Measurements from ENCODE around the gene CFAP57. TPM values are rescaled to one million over a fixed set of nuclear protein-coding genes. Genes with fewer than 3 reads are reported as not detected.

Gene CFAP57
- total RNA-seq, 1 donor from 2014 or later, result 4.8 TPM

DNA sequence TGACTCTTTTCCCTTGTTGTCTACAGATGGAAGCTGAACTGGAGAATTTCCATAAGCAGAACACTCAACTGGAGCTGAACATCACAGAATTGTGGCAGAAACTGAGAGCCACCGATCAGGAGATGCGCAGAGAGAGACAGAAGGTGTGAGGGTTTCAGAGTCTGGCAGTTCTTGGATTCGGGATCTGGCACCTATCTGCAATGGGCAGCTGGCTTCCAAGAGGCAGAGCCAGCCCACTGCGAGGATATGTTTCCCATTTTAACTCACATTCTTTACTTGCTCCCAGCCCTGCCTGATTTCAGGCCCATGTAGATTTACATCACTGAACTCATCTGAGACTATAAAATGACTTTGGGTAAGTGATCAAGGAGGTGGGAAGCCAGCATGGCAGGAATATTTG lies 60.4 kb downstream of the CFAP57 start:
- no peak overlapping the region for H3K4me3 ChIP-seq (ENCODE audit: low read depth, low read length)
- H3K36me3 ChIP-seq (ENCODE audit: control insufficient read depth, insufficient read depth, low read length), result no peaks in the 10 kb centered on the region
- H3K27me3 ChIP-seq (ENCODE audit: control insufficient read depth, insufficient read depth, low read length), result peaks cover 2% of the 10 kb centered on the region
- TF ChIP-seq, protein P1, sequence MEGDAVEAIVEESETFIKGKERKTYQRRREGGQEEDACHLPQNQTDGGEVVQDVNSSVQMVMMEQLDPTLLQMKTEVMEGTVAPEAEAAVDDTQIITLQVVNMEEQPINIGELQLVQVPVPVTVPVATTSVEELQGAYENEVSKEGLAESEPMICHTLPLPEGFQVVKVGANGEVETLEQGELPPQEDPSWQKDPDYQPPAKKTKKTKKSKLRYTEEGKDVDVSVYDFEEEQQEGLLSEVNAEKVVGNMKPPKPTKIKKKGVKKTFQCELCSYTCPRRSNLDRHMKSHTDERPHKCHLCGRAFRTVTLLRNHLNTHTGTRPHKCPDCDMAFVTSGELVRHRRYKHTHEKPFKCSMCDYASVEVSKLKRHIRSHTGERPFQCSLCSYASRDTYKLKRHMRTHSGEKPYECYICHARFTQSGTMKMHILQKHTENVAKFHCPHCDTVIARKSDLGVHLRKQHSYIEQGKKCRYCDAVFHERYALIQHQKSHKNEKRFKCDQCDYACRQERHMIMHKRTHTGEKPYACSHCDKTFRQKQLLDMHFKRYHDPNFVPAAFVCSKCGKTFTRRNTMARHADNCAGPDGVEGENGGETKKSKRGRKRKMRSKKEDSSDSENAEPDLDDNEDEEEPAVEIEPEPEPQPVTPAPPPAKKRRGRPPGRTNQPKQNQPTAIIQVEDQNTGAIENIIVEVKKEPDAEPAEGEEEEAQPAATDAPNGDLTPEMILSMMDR (IDR thresholded peaks at IDR 0.05; ENCODE audit: insufficient read depth, low read length, poor library complexity, severe bottlenecking), result no peak
- no peak for DNase-seq (ENCODE audit: low read depth)

DNA sequence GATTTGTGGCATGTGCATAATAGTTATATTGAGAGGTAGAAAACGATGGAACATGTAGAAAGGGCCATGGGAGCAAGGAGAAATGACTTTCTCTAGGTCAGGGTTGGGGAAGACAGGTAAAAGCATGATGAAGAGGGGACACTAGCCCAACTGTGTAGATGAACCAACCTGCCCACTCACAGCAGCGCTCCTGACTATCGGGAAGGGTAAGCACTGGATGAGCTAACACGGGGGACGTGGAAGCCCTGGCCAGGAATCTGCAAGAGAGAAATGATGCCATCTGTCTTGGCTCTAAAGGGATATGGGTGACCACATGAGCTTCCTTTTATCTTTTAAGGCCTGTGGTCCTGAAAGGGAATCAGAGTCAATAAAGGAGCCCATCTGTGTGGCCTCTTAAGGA lies 61.5 kb downstream of the CFAP57 start:
- TF ChIP-seq, protein P1 (IDR thresholded peaks at IDR 0.05; ENCODE audit: insufficient read depth, low read length, poor library complexity, severe bottlenecking), result no peak
- Histone ChIP-seq H3K36me3 (ENCODE audit: control insufficient read depth, insufficient read depth, low read length) (no peaks in the 10 kb centered on the region), H3K27me3 (ENCODE audit: control insufficient read depth, insufficient read depth, low read length) (peaks cover 2% of the 10 kb centered on the region), H3K4me3 (ENCODE audit: low read depth, low read length) (no peak overlapping the region)
- DNase-seq (ENCODE audit: low read depth), result no peak

DNA sequence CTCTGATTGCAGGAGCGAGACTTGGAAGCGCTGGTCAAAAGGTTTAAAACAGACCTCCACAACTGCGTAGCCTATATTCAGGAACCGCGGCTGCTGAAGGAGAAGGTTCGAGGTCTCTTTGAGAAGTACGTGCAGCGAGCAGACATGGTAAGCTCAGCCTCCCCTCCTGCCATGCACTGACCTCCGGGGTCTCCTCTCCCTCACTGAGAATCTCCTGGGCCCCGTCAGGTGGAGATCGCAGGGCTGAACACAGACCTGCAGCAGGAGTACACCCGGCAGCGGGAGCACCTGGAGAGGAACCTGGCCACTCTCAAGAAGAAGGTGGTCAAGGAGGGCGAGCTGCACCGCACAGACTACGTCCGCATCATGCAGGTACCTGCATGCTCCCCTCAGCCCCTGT lies 62.1 kb downstream of the CFAP57 start:
- Histone ChIP-seq H3K36me3 (ENCODE audit: control insufficient read depth, insufficient read depth, low read length) (no peaks in the 10 kb centered on the region), H3K4me3 (ENCODE audit: low read depth, low read length) (no peak overlapping the region), H3K27me3 (ENCODE audit: control insufficient read depth, insufficient read depth, low read length) (peaks cover 2% of the 10 kb centered on the region)
- DNase-seq (ENCODE audit: low read depth), result no peak
- TF ChIP-seq, protein P1 (IDR thresholded peaks at IDR 0.05; ENCODE audit: insufficient read depth, low read length, poor library complexity, severe bottlenecking), result no peak

DNA sequence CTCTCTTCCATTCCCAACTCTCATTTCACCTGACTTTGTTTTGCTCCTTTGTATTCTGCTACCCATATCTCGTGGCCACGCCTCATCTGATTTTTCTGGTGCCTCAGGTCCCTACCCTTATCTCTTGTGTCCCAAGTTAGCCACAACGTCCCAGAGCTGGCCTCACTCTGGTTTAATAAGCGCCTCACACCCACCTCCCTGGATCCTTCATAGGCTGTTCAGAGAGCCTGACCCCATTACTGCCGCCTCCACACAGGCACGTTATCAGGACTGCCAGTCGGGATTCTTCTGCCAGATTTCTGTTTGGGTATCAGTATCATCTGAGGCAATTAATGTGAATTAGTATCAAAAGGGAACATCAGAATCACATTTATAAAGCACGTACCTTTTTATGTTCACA lies 62.9 kb downstream of the CFAP57 start:
- Histone ChIP-seq H3K4me3 (ENCODE audit: low read depth, low read length) (no peak overlapping the region), H3K27me3 (ENCODE audit: control insufficient read depth, insufficient read depth, low read length) (peaks cover 2% of the 10 kb centered on the region), H3K36me3 (ENCODE audit: control insufficient read depth, insufficient read depth, low read length) (no peaks in the 10 kb centered on the region)
- DNase-seq (ENCODE audit: low read depth), result no peak
- TF ChIP-seq, protein P1 (IDR thresholded peaks at IDR 0.05; ENCODE audit: insufficient read depth, low read length, poor library complexity, severe bottlenecking), result no peak

DNA sequence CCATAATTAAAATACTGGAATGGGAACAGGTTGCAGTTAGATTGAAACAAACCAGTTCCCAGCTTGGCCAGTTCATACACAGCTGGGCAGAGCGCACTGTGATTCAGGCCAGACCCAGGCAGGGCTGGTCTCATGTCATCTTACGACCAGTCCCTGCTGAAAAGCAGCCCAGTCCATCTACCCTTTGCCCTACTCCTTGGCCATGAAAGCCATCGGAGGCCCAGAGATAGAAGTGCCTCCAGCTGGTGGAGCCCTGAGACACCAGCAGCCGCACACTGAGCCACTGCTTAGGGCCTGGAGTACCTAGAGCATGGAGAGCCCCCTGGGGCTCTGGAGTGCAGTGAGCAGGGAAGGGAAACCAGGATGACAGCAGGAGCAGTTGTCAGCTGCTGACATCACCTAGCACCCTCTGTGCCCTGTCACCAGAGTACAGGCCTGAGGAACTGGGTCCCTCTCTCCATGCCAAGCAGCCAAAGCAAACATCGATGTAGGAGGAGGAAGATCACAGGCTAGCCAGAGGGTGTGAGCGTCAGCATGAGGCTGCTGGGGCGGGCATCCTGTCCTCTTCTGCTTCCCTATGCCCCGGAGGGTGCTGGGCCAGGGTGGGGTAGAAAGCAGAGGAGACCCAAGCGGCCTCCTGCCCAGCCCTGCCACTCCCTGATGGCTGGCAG lies 63.5 kb downstream of the CFAP57 start:
- TF ChIP-seq, protein P1 (IDR thresholded peaks at IDR 0.05; ENCODE audit: insufficient read depth, low read length, poor library complexity, severe bottlenecking), result no peak
- no peak for DNase-seq (ENCODE audit: low read depth)

DNA sequence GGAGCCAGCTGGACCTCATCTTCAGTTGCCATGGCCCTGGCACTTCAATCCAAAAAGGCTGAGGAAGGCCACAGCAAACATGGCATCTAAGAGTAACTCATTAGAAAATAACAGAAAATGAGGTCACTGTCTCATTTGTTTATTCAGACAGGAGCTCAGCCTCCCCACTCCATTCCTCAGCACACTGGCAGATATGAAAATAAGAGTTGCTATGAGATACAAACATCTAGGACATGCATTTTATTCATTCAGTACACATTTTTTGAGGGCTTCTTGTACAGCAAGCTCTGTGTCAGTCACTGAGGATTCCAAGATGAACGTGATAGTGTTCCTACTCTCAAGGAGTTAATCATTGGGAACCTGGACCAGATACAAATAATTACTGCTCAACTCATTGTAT lies 65.0 kb downstream of the CFAP57 start:
- no peak overlapping the region for H3K4me3 ChIP-seq (ENCODE audit: low read depth, low read length)
- DNase-seq (ENCODE audit: low read depth), result no peak
- no peaks in the 10 kb centered on the region for H3K36me3 ChIP-seq (ENCODE audit: control insufficient read depth, insufficient read depth, low read length)
- H3K27me3 ChIP-seq (ENCODE audit: control insufficient read depth, insufficient read depth, low read length), result peaks cover 2% of the 10 kb centered on the region
- TF ChIP-seq, protein P1 (IDR thresholded peaks at IDR 0.05; ENCODE audit: insufficient read depth, low read length, poor library complexity, severe bottlenecking), result no peak

More for the DNA sequence above, 63.5 kb downstream of the CFAP57 start:
- H3K4me3 ChIP-seq (ENCODE audit: low read depth, low read length), result no peak overlapping the region
- H3K36me3 ChIP-seq (ENCODE audit: control insufficient read depth, insufficient read depth, low read length), result no peaks in the 10 kb centered on the region
- H3K27me3 ChIP-seq (ENCODE audit: control insufficient read depth, insufficient read depth, low read length), result peaks cover 2% of the 10 kb centered on the region

Data from kidney epithelial cell (primary cell).